Mucosa of descending colon (tissue), 3 donors: ENCODE measurements around the gene MFAP2. TPM values are rescaled to one million over a fixed set of nuclear protein-coding genes. Genes with fewer than 3 reads are reported as not detected.
"Not testable (repeated sequence)": the region's sequence is repeated elsewhere in the genome, so short reads cannot be mapped to it uniquely, and the experiment has no call there.

Experiments used
- ATAC-seq: fragments of 200-7000 bp; cut with Tn5 transposase; one replicate; pipeline ENCODE4 v1.9.1; 2020; ENCODE audit warnings: mild to moderate bottlenecking, moderate library complexity
- DNase-seq, 3 donors: peaks; one replicate each; pipeline ENCODE4 v3.0.0-alpha.2; 2020
- H3K36me3 ChIP-seq: fragments of 200-600 bp; one replicate; pipeline ENCODE4 v1.8.0; 2021; ENCODE audit warnings: low read depth, mild to moderate bottlenecking
- H3K4me1 ChIP-seq: fragments of 200-600 bp; one replicate; pipeline ENCODE4 v1.8.0; 2021; ENCODE audit warnings: low read depth, mild to moderate bottlenecking
- H3K4me3 ChIP-seq: fragments of 200-600 bp; one replicate; pipeline ENCODE4 v1.8.0; 2021; ENCODE audit warnings: mild to moderate bottlenecking
- H3K9me3 ChIP-seq: fragments of 200-600 bp; one replicate; pipeline ENCODE4 v1.8.0; 2021; ENCODE audit warnings: mild to moderate bottlenecking
- intact Hi-C, 2 donors: fragments of 100-400 bp; cut with DNase I in 1 of 2; cut with micrococcal nuclease in 1 of 2; formaldehyde crosslinking; loops; one replicate each; pipeline versions ENCODE4 v1.11.0 to v1.11.1; 2022; cut with DNase I, micrococcal nuclease
- total RNA-seq, 3 donors: library from RNA; stranded (reverse); fragmentation: NEBNext Ultra II Directional in 2 of 3; extraction: Animal tissue kit (Norgen Biotek cat#: 25700) in 2 of 3; gene quantifications; one replicate each; pipeline versions ENCODE4 v1.2.1 to v1.2.4, GENCODE V29; 2021 to 2023
- TF ChIP-seq, protein P1 (sequence below): fragments of 200-600 bp; IDR thresholded peaks from one replicate; pipeline ENCODE4 v1.8.0; 2022; ENCODE audit warnings: antibody characterized with exemption, mild to moderate bottlenecking
- donor health status: DM: no; HTN: no; CAD: no; lungs with moderate emphysema.
- donor health status: DM: no; HTN: no; CAD: no.
- donor health status: DM: no; HTN: yes; CAD: no.

Gene MFAP2
- total RNA-seq, 3 donors from 2014 or later: 2.4 to 6.3 (median 5.4) TPM

- H3K4me3 ChIP-seq, intact Hi-C loops, H3K4me1 ChIP-seq, H3K9me3 ChIP-seq, H3K36me3 ChIP-seq, DNase-seq: not testable (repeated sequence)
- peak; percentile 13 for ATAC-seq
Measured at GRCh38 chr1:16929146-16930041, 51.0 kb downstream of the MFAP2 start.

DNA sequence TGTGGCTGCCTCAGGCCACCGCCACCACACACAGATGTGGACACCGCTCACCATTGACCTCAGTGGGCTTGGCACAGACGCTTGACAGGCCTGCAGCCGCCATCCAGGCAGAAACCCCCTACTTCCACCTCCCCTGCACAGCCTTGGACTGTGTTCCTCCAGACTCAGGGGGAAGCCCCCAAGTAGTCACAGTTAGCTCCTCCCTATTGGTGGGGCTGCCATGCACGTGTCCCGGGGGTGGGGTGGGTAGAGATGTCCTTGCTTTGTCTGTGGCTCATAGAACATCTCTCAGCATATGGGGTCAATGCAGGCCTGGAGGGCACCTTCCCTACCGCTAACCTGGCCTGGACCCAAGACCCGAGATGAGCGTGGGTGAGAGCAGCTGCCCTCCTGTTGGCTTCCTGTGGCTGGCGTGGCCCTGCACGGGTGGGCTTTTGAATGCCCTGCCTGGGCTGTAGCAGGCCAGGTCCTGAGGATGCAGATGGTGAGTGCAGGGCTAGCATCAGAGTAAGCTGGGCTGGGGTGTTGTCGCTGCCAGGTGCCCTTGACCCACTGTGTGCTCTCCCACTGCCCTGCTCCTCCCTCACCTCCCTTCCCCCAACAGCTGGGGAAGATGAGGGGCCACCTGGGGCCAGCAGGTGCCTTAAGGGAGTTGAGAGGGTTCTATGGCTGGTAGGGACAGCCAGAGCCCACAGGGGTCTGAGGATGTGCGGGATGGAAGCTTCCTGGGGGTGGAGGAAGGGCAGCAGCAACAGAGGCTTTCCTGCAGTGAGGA is 52.5 kb downstream of the MFAP2 start:
- ATAC-seq: no peak
- H3K9me3 ChIP-seq: no peaks in the 10 kb centered on the region
- no peaks in the 10 kb centered on the region for H3K4me1 ChIP-seq
- DNase-seq: no peak
- no peak overlapping the region for H3K4me3 ChIP-seq
- TF ChIP-seq, protein P1, sequence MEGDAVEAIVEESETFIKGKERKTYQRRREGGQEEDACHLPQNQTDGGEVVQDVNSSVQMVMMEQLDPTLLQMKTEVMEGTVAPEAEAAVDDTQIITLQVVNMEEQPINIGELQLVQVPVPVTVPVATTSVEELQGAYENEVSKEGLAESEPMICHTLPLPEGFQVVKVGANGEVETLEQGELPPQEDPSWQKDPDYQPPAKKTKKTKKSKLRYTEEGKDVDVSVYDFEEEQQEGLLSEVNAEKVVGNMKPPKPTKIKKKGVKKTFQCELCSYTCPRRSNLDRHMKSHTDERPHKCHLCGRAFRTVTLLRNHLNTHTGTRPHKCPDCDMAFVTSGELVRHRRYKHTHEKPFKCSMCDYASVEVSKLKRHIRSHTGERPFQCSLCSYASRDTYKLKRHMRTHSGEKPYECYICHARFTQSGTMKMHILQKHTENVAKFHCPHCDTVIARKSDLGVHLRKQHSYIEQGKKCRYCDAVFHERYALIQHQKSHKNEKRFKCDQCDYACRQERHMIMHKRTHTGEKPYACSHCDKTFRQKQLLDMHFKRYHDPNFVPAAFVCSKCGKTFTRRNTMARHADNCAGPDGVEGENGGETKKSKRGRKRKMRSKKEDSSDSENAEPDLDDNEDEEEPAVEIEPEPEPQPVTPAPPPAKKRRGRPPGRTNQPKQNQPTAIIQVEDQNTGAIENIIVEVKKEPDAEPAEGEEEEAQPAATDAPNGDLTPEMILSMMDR: no peak
- H3K36me3 ChIP-seq: no peaks in the 10 kb centered on the region
- intact Hi-C loops: no loop called here

GRCh38 chr1:16927256-16927655 is 53.2 kb downstream of the MFAP2 start:
- Histone ChIP-seq H3K4me1 (no peaks in the 10 kb centered on the region), H3K4me3 (no peak overlapping the region), H3K9me3 (no peaks in the 10 kb centered on the region), H3K36me3 (no peaks in the 10 kb centered on the region)
- intact Hi-C loops: no loop called here
- ATAC-seq (no peak), DNase-seq (no peak)
- TF ChIP-seq, protein P1: no peak

DNA sequence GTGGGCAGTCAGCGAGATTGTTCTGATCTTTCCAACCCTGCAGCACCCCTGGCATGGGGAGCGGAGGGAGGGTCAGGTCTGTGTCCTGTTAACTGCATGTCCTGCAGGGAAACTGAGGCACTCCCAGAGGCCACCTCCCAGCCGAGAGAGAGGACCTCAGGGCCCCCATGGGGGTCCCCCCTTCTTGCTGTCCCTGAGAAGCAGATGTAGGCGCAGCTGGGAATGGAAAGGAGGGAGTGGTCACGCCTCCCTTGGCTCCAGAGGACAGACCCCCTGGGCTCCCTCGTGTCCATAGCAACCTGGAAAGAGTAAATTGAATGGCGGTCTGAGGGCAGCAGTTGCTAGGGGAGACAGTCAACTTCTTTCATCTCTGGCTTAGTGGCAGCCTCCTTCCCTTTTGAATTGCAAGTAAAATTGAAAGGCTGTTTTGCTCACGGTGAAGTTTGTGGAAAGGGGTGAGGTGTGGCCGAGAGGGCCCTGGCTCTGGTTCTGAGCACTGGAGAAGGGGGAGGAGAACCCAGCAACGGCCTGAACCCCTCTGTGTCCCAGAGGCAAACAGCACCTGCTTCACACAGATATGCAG is 53.8 kb downstream of the MFAP2 start:
- ATAC-seq: no peak
- H3K9me3 ChIP-seq: no peaks in the 10 kb centered on the region

DNA sequence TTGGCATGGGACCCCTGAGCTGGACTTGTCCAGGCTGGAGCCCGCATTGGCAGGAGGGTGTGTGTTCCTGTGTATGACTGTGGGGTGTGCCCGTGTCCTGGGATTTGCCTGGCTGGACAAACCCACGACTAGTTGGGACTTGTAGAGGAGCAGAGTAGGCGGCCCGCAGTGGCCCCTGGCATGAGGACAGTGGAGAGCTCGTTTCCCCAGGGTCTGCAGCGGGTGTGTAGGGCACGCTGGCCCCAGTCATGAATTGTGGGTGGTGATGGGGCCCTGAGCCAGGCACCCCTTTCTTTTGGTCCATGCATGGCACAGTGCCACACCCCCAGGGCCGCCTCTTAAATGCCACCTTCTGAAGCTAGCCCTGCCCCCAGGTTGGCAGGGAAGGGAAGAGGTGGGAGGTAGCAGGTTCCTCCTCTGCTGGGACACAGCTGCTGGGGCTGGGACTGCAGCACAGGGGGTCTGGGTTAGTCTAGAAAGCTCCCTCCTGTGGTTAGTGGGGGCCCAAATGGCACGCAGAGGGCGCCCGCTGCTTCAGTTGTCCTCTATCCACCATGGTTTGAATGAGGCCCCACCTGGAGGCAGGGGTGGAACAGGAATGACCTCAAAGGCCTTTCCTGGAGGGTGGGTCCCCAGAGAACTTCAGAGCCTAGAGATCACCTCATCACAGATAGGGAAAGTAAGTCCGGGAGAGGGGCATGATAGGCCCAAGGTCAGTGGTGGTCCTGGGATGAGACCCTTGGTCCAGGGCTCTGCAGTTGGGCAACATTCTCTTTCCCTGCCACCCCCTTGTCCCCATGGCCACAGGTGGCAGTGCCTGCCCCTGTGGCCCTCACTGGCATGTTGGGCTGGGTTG is 54.6 kb downstream of the MFAP2 start:
- H3K4me3 ChIP-seq: no peak overlapping the region
- intact Hi-C loops: no loop called here
- H3K9me3 ChIP-seq: no peaks in the 10 kb centered on the region
- DNase-seq (peak in 1 of 3 donors; percentile 50), ATAC-seq (no peak)
- TF ChIP-seq, protein P1: no peak
- peaks cover 3% of the 10 kb centered on the region for H3K4me1 ChIP-seq
- H3K36me3 ChIP-seq: no peaks in the 10 kb centered on the region

More for the DNA sequence above, 53.8 kb downstream of the MFAP2 start:
- DNase-seq: peak in 1 of 3 donors; percentile 31
- intact Hi-C loops: no loop called here
- TF ChIP-seq, protein P1: no peak
- no peaks in the 10 kb centered on the region for H3K36me3 ChIP-seq
- H3K4me3 ChIP-seq: no peak overlapping the region
- H3K4me1 ChIP-seq: peaks cover 3% of the 10 kb centered on the region
